HG03097 (cell line): Measurements from ENCODE around the gene ZNF529.
"Not testable (repeated sequence)": the region's sequence is repeated elsewhere in the genome, so short reads cannot be mapped to it uniquely, and the experiment has no call there.

ENCODE experiments used
- ATAC-seq: cut with Tn5 transposase; IDR thresholded peaks from one replicate; pipeline ENCODE4 v1.9.1; 2021; ENCODE audit not compliant: unreplicated experiment, low FRiP score

ZNF529 gene

DNA sequence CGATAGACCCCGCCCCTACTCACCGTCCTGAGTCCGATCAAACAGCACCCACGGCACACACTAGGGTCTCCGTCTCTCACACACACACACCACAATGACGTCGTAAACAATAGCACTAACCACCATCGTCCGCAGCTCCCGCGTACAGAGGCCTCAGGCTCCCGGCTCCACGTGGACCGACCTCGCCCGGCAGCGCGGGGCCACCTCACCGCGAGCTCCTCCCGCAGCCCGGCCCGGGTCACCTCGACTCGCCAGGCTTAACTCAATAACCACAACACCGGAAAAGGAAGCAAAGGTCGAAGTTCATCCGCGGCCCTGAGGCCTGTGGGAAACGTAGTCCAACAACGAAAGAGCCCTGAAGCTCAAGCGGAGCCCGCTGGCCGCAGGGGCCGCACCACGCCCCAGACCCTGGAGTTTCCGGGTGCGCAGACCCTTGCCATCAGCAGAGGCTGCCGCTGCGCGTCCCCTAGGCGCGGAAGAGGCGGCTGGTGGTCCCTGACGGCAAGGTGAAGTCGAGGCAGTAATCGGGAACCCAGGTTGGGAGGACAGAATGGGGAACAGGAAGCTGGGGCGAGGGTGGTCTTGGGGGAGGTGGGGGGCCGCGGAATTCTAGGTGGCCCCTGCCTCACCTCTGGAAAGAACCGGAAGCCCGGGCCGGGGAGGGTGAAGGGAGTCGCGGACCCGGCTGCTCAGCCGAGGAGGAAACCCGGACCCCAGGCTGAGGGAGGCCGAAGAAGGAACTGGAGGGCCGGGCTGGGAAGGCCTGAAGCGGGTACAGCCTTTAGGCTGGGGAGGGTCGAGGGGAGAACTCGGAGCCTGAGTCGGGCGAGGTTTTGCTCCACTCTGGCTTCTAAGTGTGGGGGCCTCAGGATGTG lies at the start of gene ZNF529:
Gene ZNF529, minus strand, starts transcription at position 273 of the 875 bp plus-strand sequence. CDS start 946 bp downstream, outside the sequence.
- ATAC-seq: peak; percentile 87

GRCh38 chr19:36605877-36606478 lies 32.9 kb upstream of the ZNF529 start:
- ATAC-seq: peak; percentile 14

- peak; percentile 57 for ATAC-seq
Observed at GRCh38 chr19:36605101-36605876, 32.2 kb upstream of the ZNF529 start, which contains the start of gene ZNF382. Gene ZNF382, plus strand, starts transcription at chr19:36605313. Its CDS starts 4,602 bp downstream, at chr19:36609915.

- ATAC-seq: peak; percentile 56
Observed at GRCh38 chr19:36604656-36605100, 31.6 kb upstream of the ZNF529 start.

DNA sequence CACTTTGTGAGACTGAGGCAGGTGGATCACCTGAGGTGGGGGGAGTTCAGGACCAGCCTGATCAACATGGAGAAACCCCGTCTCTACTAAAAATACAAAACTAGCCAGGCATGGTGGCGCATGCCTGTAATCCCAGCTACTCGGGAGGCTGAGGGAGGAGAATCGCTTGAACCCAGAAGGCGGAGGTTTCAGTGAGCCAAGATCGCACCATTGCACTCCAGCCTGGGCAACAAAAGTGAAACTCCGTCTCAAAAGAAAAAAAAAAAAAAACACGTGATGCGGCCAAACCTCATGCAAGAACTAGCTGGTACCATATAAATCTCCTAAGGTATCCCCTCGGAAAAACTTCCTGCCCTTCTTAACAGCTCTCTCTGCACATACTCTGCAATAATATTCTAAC lies 29.6 kb upstream of the ZNF529 start:
- ATAC-seq: not testable (repeated sequence)

- ATAC-seq: no peak
Observed at GRCh38 chr19:36579255-36579654, 6.2 kb upstream of the ZNF529 start.

GRCh38 chr19:36577271-36577996 lies 4.3 kb upstream of the ZNF529 start:
- ATAC-seq: no peak

- no peak for ATAC-seq
Observed at GRCh38 chr19:36574741-36575140, 1.6 kb upstream of the ZNF529 start.

DNA sequence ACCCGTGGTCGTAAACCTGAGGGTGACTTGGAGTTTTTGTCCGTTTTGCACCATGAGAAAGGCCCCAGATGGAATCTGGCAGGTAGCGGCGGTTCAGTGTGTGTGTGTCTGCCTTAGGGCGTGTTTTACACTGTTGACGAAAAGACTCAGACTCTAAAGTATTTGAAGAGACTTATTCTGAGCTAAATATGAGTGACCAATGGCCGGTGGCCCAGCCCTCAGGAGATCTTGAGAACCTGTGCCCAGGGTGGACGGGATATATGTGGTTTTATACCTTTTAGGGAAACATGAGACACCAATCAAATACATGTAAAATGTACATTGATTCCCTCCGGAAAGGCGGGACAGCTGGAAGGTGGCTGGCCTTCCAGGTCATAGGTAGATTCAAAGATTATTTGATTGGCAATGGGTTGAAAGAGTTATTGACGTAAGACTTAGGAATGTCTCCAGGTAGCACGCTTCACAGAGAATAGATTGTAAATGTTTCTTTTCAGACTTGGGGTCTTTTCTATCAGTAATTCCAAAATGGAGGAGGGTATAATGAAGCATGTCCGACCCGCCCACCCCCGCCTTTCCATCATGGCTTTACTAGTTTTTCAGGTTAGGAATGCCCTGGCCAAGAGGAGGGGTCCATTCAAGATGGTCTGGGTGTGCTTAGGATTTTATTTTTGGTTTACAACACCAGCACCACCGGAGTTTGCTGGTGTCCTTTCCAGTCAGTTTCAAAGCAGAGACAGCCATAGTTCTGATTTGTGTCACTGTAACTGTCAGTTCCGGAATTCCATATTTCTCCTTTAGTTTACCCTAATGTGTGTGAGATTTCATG lies 1.0 kb upstream of the ZNF529 start:
- ATAC-seq: peak; percentile 12

- ATAC-seq: no peak
Observed at GRCh38 chr19:36572593-36573019, 486 bp downstream of the ZNF529 start.

DNA sequence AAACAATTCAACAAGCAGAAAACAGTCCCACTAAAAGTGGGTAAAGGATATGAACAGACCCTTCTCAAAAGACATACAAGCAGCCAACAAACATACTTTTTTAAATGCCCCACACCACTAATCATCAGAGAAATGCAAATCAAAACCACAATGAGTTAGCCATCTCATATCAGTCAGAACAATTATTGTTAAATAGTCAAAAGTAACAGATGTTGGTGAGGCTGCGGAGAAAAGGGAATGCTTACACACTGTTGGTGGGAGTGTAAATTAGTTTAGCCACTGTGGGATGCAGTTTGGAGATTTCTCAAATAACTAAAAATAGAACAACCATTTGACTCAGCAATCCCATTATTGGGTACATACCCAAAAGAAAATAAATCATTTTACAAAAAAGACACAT lies 8.7 kb downstream of the ZNF529 start:
- ATAC-seq: no peak

DNA sequence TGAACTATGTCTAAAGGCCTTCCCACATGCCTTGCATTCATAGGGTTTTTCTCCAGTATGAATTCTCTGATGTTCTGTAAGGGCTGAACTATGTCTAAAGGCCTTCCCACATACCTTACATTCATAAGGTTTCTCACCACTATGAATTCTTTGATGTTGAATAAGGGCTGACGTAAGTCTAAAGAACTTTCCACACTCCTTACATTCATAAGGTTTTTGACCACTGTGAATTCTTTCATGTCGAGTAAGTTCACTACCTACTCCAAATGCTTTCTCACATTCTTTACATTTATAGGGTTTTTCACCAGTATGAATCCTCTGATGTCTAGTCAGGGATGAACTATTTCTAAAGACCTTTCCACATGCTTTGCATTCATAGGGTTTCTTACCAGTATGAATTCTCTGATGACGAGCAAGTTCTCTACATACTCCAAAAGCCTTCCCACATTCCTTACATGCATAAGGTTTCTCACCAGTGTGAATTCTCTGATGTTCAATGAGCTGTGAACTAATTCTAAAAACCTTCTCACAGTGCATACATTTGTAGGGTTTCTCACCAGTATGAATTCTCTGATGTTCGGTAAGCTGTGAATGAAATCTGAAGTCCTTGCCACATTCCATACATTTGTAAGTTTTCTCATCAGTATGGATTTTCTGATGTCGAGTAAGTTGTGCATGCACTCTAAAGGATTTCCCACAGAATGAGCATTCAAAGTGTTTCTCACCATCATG lies 25.9 kb downstream of the ZNF529 start:
- no peak for ATAC-seq

- ATAC-seq: no peak
Observed at GRCh38 chr19:36528921-36529518, 44.1 kb downstream of the ZNF529 start.

GRCh38 chr19:36528194-36528920 lies 44.7 kb downstream of the ZNF529 start, which contains the start of gene ZNF260:
Gene ZNF260, minus strand, starts transcription at chr19:36528271. Its CDS starts 13,033 bp downstream, at chr19:36515238.
- ATAC-seq: peak; percentile 89

DNA sequence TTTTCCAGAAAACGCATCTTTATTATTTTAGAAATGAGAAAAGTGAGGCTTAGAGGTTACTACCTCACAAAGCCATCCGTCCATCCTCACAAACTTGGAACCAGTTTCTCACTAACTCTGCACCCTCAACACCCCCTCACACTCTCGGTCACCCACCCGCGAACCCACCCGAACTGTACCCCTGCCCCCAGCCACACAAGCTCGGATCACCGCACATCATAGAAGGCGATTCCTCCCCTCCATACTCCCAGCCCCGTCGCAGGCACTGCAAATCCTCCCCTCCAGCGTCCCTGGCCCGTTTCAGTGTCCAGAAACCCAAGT lies 45.3 kb downstream of the ZNF529 start:
- peak; percentile 18 for ATAC-seq

DNA sequence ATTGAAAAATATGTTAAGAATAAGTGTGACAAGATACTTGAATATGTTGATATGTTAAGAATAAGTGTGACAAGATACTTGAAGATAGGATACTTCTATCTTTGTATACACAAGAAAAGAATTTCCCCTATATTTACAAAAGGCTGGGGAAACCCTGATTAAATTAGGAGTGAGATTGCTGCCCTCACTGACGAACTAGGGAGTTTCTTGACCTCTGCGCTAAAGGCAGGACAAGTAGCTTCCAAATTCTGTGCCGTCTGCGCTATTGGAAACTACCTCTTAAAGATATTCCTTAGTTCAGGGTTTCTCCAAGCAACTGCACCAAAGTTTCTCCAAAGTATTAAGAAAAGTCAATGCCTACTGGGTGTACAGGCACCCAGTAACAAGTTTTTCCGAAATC lies 45.8 kb downstream of the ZNF529 start:
- ATAC-seq: no peak

DNA sequence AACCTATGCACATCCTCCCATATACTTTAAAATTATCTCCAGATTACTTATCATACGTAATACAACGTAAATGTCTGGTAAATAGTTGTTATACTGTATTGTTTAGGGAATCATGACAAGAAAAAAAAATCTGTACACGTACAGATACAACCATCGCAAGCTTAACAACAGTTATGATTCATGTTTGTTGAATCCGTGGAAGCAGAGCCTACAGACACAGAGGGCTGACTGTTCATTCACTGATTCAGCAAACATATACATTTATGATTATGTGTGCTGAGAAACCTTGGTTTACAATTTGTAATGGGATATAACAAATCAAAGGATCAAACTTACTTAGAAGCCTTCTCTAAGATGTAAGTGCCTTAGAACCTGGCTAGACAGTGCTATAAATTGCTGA lies 46.5 kb downstream of the ZNF529 start:
- no peak for ATAC-seq

- ATAC-seq: no peak
Observed at GRCh38 chr19:36524617-36525016, 48.5 kb downstream of the ZNF529 start.
